Subcutaneous adipose tissue (tissue), 4 donors: Measurements from ENCODE around the gene LORICRIN. TPM values are rescaled to one million over a fixed set of nuclear protein-coding genes. Genes with fewer than 3 reads are reported as not detected.

ENCODE experiments used
- total RNA-seq, 4 donors: library from RNA; depleted of rRNA; stranded (reverse); fragments of >200 nt; gene quantifications; one replicate each; pipeline ENCODE4 v1.1.0, GENCODE V29; 2016
- TF ChIP-seq, protein P1 (sequence below): fragments of 450-650 bp; IDR thresholded peaks from one replicate; pipeline ENCODE4 v1.5.1; 2016; ENCODE audit warnings: low read depth, mild to moderate bottlenecking, control low read depth, antibody characterized with exemption, moderate library complexity

Gene LORICRIN
- total RNA-seq, 4 donors from 2014 or later, result not detected

DNA sequence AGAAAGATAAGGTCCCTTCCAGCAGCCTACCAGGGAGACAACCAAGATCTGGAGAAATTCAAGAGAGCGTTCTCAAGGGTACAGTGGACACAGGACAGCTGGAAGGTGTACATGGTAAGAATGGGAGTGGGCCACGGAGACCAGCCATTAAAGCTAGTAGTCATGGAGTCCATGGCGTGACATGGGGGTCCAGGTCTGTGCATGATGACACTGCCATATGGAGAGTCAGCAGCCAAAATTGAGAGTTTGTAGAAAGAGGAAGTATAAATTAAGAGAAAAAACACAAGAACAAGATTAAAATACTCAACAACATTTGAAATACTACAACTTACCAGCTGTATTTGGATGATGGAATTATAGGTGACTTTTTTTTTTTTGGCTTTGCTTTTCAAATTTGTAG is 7.9 kb upstream of the LORICRIN start:
- TF ChIP-seq, protein P1, sequence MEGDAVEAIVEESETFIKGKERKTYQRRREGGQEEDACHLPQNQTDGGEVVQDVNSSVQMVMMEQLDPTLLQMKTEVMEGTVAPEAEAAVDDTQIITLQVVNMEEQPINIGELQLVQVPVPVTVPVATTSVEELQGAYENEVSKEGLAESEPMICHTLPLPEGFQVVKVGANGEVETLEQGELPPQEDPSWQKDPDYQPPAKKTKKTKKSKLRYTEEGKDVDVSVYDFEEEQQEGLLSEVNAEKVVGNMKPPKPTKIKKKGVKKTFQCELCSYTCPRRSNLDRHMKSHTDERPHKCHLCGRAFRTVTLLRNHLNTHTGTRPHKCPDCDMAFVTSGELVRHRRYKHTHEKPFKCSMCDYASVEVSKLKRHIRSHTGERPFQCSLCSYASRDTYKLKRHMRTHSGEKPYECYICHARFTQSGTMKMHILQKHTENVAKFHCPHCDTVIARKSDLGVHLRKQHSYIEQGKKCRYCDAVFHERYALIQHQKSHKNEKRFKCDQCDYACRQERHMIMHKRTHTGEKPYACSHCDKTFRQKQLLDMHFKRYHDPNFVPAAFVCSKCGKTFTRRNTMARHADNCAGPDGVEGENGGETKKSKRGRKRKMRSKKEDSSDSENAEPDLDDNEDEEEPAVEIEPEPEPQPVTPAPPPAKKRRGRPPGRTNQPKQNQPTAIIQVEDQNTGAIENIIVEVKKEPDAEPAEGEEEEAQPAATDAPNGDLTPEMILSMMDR, result no peak

DNA sequence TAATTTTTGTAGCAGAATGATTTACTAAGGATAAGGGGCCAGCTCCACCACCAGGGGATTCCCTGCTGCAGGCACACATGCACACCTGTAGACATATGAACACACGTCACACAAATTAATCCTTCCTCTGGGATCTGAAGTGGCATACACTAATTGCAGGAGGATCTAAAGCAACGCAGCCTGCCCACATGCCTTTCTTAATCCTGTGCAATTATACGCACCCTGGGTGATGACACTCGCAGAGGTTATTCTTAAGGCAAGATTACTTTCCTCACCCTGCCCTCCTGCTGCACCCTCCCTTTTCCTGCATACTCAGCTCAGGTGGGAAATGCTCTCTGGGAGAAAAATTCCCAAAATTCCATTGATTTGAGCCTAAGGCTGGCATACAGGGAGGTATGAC is 7.5 kb upstream of the LORICRIN start:
- TF ChIP-seq, protein P1, result no peak

DNA sequence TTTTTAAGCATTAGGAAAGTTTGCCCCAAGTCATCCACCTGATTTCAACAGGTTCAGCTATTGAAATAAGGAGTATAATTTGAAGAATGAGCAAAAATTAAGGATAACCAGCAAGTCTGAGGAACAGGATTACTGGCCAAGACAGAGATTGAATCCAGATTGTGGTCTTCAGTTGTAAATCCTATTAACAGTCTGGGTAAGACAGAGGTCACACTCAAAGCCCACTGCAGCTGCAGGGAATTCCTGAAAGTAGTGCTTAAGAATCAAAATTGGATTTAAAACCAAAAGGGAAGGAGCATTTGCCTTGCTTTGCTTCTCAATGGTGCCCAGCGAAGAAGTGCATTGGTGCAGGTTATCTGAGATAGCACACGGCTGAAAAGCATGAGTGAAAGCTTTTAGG is 6.4 kb upstream of the LORICRIN start:
- TF ChIP-seq, protein P1, result no peak

DNA sequence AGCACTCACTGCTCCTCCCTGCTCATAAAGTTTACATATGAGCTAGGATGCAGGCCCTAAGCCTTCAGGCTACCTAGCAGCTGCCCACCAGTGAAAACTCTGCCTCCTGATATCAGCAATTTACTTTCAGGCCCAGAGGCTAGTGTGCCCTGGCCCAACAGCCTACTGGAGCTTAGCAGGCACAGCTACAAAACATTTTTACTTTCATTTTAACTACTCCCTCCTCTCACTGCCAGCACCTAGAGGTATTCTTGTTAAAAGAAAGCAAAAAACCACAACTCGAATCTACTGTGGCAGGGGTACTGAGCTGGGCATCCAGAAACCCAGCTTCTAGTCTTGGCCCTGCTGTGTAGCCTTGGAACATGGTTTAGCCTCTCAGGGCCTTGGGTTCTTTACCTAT is 5.8 kb upstream of the LORICRIN start:
- TF ChIP-seq, protein P1, result no peak

DNA sequence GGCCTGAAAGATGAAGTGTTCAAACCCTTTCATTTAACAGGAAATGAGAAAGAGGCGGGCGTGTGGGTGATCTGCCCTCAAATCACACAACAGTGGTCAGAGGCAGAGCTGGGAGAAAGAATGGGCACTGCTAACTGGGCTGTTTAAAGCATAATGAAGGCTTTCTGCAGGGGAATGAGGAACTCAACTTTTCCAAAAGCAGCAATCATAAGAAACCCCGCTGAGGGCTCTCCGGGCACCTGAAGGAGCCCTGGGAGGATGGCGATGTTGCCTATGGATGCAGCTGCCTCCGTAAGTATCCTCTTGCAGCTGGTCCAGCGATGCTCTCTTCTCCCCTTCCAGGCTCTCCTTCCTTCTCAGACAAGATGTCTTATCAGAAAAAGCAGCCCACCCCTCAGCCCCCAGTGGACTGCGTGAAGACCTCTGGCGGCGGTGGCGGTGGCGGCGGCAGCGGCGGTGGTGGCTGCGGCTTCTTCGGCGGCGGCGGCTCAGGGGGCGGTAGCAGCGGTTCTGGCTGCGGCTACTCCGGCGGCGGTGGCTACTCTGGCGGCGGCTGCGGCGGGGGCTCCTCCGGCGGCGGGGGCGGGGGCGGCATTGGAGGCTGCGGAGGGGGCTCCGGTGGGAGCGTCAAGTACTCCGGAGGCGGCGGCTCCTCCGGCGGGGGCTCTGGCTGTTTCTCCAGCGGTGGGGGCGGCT is 1.2 kb downstream of the LORICRIN start:
- TF ChIP-seq, protein P1, result no peak

DNA sequence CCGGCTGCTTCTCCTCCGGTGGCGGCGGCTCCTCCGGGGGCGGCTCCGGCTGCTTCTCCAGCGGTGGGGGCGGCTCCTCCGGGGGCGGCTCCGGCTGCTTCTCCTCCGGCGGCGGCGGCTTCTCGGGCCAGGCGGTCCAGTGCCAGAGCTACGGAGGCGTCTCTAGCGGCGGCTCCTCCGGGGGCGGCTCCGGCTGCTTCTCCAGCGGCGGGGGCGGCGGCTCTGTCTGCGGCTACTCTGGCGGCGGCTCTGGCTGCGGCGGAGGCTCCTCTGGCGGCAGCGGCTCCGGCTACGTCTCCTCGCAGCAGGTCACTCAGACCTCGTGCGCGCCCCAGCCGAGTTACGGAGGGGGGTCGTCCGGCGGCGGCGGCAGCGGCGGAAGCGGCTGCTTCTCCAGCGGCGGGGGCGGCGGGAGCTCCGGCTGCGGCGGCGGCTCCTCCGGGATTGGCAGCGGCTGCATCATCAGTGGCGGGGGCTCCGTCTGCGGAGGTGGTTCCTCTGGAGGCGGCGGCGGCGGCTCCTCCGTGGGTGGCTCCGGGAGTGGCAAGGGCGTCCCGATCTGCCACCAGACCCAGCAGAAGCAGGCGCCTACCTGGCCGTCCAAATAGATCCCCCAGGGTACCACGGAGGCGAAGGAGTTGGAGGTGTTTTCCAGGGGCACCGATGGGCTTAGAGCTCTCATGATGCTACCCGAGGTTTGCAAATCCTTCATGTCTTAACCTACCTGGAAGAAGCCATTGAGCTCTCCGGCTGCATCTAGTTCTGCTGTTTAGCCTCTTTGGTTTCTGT is 2.0 kb downstream of the LORICRIN start:
- TF ChIP-seq, protein P1, result no peak

DNA sequence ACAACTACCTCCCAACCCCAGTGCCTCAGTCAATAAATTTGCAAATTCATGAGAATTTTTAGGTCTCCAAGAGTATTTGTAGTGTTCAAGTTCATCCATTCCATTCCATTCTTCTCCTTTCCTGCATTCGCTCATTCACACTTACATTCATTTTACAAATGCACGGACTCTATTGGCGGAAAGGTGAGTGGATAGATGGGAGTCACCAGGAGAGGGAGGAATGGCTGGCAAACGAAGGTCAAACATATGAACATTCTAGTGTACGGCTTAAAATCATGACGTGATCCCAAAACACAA is 2.5 kb downstream of the LORICRIN start:
- TF ChIP-seq, protein P1, result no peak
